Activated T-helper 2 cell treated with anti-CD3 and anti-CD28 coated beads, Interferon-gamma antibody, Interleukin-2, Interleukin-4, amounts not matched to agents 10 μg/mL and 5 μg/mL and 100 μg/mL, durations not matched to agents 14 hours and 24 hours and 36 hours (primary cell): ENCODE data around the gene APEX2. TPM values are rescaled to one million over a fixed set of nuclear protein-coding genes. Genes with fewer than 3 reads are reported as not detected.
"Not testable (repeated sequence)": the region's sequence is repeated elsewhere in the genome, so short reads cannot be mapped to it uniquely, and the experiment has no call there.

Experiments
- DNase-seq: peaks from one replicate; pipeline ENCODE4 v3.0.0; 2021; ENCODE audit warnings: low spot score
- H3K27ac Mint-ChIP-seq: one replicate; pipeline ENCODE4 v1.8.0; 2021; ENCODE audit warnings: mixed read lengths
- H3K27me3 Mint-ChIP-seq: one replicate; pipeline ENCODE4 v1.8.0; 2021; ENCODE audit warnings: low read depth, mixed read lengths
- H3K36me3 Mint-ChIP-seq: one replicate; pipeline ENCODE4 v1.8.0; 2021; ENCODE audit warnings: low read depth, mixed read lengths
- H3K4me1 Mint-ChIP-seq: one replicate; pipeline ENCODE4 v1.8.0; 2021; ENCODE audit warnings: low read depth, mixed read lengths
- H3K4me3 Mint-ChIP-seq: one replicate; pipeline ENCODE4 v1.8.0; 2021; ENCODE audit warnings: low read depth, mild to moderate bottlenecking, moderate library complexity, mixed read lengths
- H3K9me3 Mint-ChIP-seq: one replicate; pipeline ENCODE4 v1.8.0; 2021; ENCODE audit warnings: mixed read lengths
- intact Hi-C: fragments of 100-400 bp; cut with micrococcal nuclease; formaldehyde crosslinking; loops from one replicate; pipeline ENCODE4 v1.15.1; 2023
- total RNA-seq: library from RNA; stranded (reverse); gene quantifications from 2 replicates; pipeline ENCODE4 v1.2.3, GENCODE V29; 2022

The APEX2 gene
- total RNA-seq, 1 donor from 2014 or later = 35.9 TPM

DNA sequence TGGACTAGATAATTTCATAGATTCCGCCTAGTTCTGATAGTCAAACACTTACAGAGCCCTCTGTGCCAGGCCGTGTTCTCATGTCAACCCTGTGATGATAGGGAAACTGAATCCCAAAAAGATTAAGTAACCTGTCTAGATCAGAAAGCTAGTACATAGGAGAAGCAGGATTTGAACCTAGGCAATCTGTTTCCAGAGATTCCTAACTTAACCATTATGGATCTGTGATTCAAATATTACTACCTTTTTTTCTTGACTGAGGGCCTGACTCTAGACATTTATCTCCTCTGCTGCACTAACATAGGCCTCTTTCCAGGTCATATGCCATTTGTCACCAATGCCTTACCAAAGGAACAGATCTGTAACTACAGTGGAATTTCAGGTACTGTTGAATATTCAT lies 29.1 kb downstream of the APEX2 start:
- intact Hi-C loops = no loop called here
- no peak overlapping the region for H3K27ac Mint-ChIP-seq
- DNase-seq = no peak

GRCh38 chrX:55030271-55031205 lies 30.4 kb downstream of the APEX2 start, which contains the start of gene ALAS2:
Gene ALAS2 (minus strand): TSS chrX:55030977. CDS start chrX:55026000, 4,977 bp downstream.
- Mint-ChIP-seq H3K4me3 (no peak within 1 kb of the TSS), H3K4me1 (no peaks in the 10 kb centered on the region), H3K9me3 (no peaks in the 10 kb centered on the region), H3K36me3 (no peaks in the 10 kb centered on the region), H3K27me3 (no peaks in the 10 kb centered on the region), H3K27ac (no peak within 1 kb of the TSS)
- intact Hi-C loops = no loop called here
- DNase-seq = no peak

More for the DNA sequence above, 29.1 kb downstream of the APEX2 start:
- Mint-ChIP-seq H3K27me3 (no peaks in the 10 kb centered on the region), H3K4me3 (no peak overlapping the region), H3K4me1 (no peaks in the 10 kb centered on the region), H3K9me3 (no peaks in the 10 kb centered on the region), H3K36me3 (no peaks in the 10 kb centered on the region)

DNA sequence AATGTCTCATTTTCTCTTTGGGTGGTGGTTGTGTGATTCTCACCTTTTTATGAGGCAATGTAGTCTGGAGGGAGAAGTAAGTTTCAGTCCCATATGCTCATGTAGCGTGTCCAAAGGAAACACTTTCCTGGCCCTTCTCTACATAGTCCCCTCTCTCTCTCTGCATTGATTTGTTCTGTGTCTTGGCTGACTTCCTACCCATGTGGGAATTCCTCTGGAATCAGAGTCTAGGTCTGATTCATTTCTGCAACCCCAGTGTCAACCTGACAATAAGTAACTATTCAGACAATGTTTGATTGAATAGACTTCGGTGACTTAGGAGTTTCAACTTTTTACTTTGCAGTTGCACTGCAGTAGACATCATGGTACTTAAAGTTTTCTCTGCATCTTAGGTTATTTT lies 33.3 kb downstream of the APEX2 start:
- no peaks in the 10 kb centered on the region for H3K4me1 Mint-ChIP-seq
- no peaks in the 10 kb centered on the region for H3K36me3 Mint-ChIP-seq
- H3K27ac Mint-ChIP-seq = no peak overlapping the region
- no peak overlapping the region for H3K4me3 Mint-ChIP-seq
- intact Hi-C loops = no loop called here
- no peak for DNase-seq
- H3K27me3 Mint-ChIP-seq = no peaks in the 10 kb centered on the region
- H3K9me3 Mint-ChIP-seq = no peaks in the 10 kb centered on the region

GRCh38 chrX:55039471-55039870 lies 39.3 kb downstream of the APEX2 start:
- no peaks in the 10 kb centered on the region for H3K4me1 Mint-ChIP-seq
- H3K27me3 Mint-ChIP-seq = no peaks in the 10 kb centered on the region
- no peak overlapping the region for H3K27ac Mint-ChIP-seq
- no peaks in the 10 kb centered on the region for H3K36me3 Mint-ChIP-seq
- DNase-seq = no peak
- H3K9me3 Mint-ChIP-seq = no peaks in the 10 kb centered on the region
- intact Hi-C loops = no loop called here
- no peak overlapping the region for H3K4me3 Mint-ChIP-seq

DNA sequence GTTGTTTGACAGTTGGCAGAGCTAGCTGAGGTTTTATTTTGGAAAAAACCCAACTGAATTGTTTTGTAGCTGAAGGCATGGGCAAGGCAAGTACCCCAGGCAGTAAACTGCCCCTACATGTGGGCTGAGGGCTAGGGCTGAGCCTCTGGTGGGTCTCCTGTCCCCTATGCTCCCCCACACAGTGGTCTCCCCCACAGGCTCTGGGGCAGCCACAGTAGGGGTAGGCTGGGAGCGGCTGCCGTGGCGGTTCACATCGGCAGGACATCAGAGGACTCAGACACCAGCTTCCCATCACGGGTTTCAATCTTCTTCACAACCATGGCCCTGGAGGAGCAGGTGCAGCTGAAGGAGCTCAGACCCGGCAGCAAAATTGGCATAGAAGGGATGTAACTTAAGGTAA lies 41.4 kb downstream of the APEX2 start:
- no peaks in the 10 kb centered on the region for H3K9me3 Mint-ChIP-seq
- no peak overlapping the region for H3K27ac Mint-ChIP-seq
- H3K36me3 Mint-ChIP-seq = no peaks in the 10 kb centered on the region
- no peaks in the 10 kb centered on the region for H3K27me3 Mint-ChIP-seq
- DNase-seq = no peak
- H3K4me1 Mint-ChIP-seq = no peaks in the 10 kb centered on the region
- intact Hi-C loops = no loop called here
- H3K4me3 Mint-ChIP-seq = no peak overlapping the region

- H3K27ac Mint-ChIP-seq, DNase-seq, H3K27me3 Mint-ChIP-seq, intact Hi-C loops, H3K36me3 Mint-ChIP-seq, H3K9me3 Mint-ChIP-seq, H3K4me3 Mint-ChIP-seq, H3K4me1 Mint-ChIP-seq: not testable (repeated sequence)
Measured at GRCh38 chrX:55050599-55050998, 50.4 kb downstream of the APEX2 start.

- intact Hi-C loops = loop anchor here (1.0 to 5.0 kb wide), 3 partner anchors 166 to 418 kb away; partner anchors contain the start of gene MAGED2
- DNase-seq = no peak
- H3K27me3 Mint-ChIP-seq = no peaks in the 10 kb centered on the region
- H3K4me3 Mint-ChIP-seq = peak overlapping the region; percentile 42
- no peaks in the 10 kb centered on the region for H3K36me3 Mint-ChIP-seq
- H3K9me3 Mint-ChIP-seq = no peaks in the 10 kb centered on the region
- no peak overlapping the region for H3K27ac Mint-ChIP-seq
- H3K4me1 Mint-ChIP-seq = peaks cover 11% of the 10 kb centered on the region
Measured at GRCh38 chrX:55056820-55057674, 56.9 kb downstream of the APEX2 start.

DNA sequence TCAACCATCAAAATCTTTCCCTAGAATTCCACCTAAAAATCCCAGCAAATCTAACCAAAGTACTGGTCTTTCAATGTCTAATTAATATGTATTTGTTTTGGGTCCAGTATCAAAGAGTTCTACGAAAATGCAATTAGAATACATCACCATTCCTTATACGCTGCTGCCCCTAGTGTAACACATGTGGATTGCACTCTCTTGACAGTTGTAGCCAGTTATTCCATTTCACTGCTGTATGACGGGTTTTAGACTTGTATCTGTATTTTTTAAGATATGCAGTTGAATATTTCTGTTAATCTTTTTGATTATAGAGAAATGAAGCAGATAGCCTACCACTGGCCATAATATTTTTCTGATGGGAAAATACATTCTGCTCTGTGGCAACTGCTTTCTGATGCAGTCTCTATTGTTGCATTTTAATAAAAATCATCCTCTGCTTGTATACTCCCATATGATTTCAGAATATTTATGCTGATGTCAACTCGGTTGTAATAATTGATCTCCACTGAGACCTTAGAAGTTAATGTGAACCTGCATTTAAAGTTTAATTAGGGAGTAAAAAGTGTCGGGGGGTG lies 57.6 kb downstream of the APEX2 start:
- DNase-seq = no peak
- Mint-ChIP-seq H3K27me3 (peaks cover 2% of the 10 kb centered on the region), H3K36me3 (no peaks in the 10 kb centered on the region), H3K9me3 (no peaks in the 10 kb centered on the region), H3K4me3 (peak overlapping the region; percentile 42), H3K27ac (no peak overlapping the region), H3K4me1 (peaks cover 11% of the 10 kb centered on the region)
- intact Hi-C loops = loop anchor here (1.0 to 5.0 kb wide), 2 partner anchors 250 to 418 kb away; partner anchors contain the start of gene MAGED2

Other genes with a start within 250 kb of the APEX2 start
- gene ITIH6, start 202.1 kb upstream of the APEX2 start, total RNA-seq = not detected in 2 replicates
- gene MAGED2, start 192.6 kb upstream of the APEX2 start, total RNA-seq = 35.5 and 36.3 TPM in 2 replicates
- 2.1 and 2.8 TPM in 2 replicates for gene TRO, start 79.5 kb upstream of the APEX2 start, total RNA-seq
- gene PFKFB1, start 6.2 kb upstream of the APEX2 start, total RNA-seq = 0.25 and 0.50 TPM in 2 replicates
- gene ALAS2, start 30.6 kb downstream of the APEX2 start, total RNA-seq = not detected in 2 replicates
- 0.41 and 1.1 TPM in 2 replicates for gene PAGE2B, start 74.7 kb downstream of the APEX2 start, total RNA-seq
- gene PAGE2, start 88.7 kb downstream of the APEX2 start, total RNA-seq = not detected in 2 replicates
- gene PAGE5, start 220.0 kb downstream of the APEX2 start, total RNA-seq = not detected in 2 replicates